Pancreas (tissue), 10 donors: ENCODE results near the gene MARCHF11. TPM values are rescaled to one million over a fixed set of nuclear protein-coding genes. Genes with fewer than 3 reads are reported as not detected.

Source experiments
- ATAC-seq, 4 donors: fragments of 200-7000 bp; cut with Tn5 transposase; one replicate each; pipeline versions ENCODE4 v1.8.0 to v1.9.1; 2020; ENCODE audit warnings: mild to moderate bottlenecking in 4 of 4, moderate library complexity in 4 of 4
- DNase-seq, 6 donors: peaks; one replicate each; pipeline ENCODE4 v3.0.0-alpha.2; 2020
- FAIRE-seq: peaks from 2 replicates; lab custom pipeline; 2012; peaks lifted over from hg19 to GRCh38; lab: Jason Lieb, UNC
- H3K27ac ChIP-seq, 4 donors: fragments of 200-600 bp; sonication (generic); 1 replicate in 3 of 4; 2 replicates in 1 of 4; pipeline versions ENCODE4 v1.5.0 to v1.8.0; 2020
- H3K27me3 ChIP-seq, 4 donors: fragments of 200-600 bp; one replicate each; pipeline ENCODE4 v1.8.0; 2021
- H3K36me3 ChIP-seq, 3 donors: fragments of 200-600 bp; sonication (generic) in 1 of 3; one replicate each; pipeline versions ENCODE4 v1.5.0 to v1.8.0; 2020 to 2021
- H3K4me1 ChIP-seq, 3 donors: fragments of 200-600 bp; one replicate each; pipeline ENCODE4 v1.8.0; 2021
- H3K4me3 ChIP-seq, 4 donors: fragments of 200-600 bp; sonication (generic) in 2 of 4; one replicate each; pipeline versions ENCODE4 v1.5.0 to v1.8.0; 2020 to 2021
- H3K9me3 ChIP-seq, 4 donors: fragments of 200-600 bp; one replicate each; pipeline ENCODE4 v1.8.0; 2021
- CTCF ChIP-seq, 4 donors: fragments of 200-600 bp; sonication (generic) in 3 of 4; IDR thresholded peaks; one replicate each; pipeline versions ENCODE4 v1.5.0 to v1.8.0; 2021; ENCODE audit warnings: antibody characterized with exemption in 4 of 4
- WGBS, 2 donors: extraction: QIAGEN DNeasy Blood & Tissue Kit; methylation state at CpG; one replicate each; pipeline ENCODE4 v1.1.7; 2013; 5-methylcytosine and 5-hydroxymethylcytosine counted together
- intact Hi-C, 3 donors: fragments of 100-400 bp; cut with DNase I; formaldehyde crosslinking; loops; one replicate each; pipeline versions ENCODE4 v1.11.1 to v1.14.2; 2022
- polyA plus RNA-seq, 2 donors: library from polyadenylated mRNA; stranded (reverse); fragments of 200-250 nt; gene quantifications; one replicate each; pipeline ENCODE4 v1.2.3, GENCODE V29; 2013
- total RNA-seq, 6 donors: library from RNA; stranded (reverse); fragmentation: NEBNext Ultra II Directional in 4 of 6; extraction: Animal tissue kit (Norgen Biotek cat#: 25700) in 4 of 6; gene quantifications; one replicate each; pipeline versions ENCODE4 v1.2.1 to v1.2.4, GENCODE V29; 2021 to 2023
- donor health status: healthy with polysubstance abuse.
- donor health status: DM: no; HTN: no; CAD: no; lungs with moderate emphysema.
- donor health status: DM: no; HTN: no; CAD: no.
- donor health status: control.
- donor health status: control.
- donor health status: Bipolar disorder and iron deficiency.
- donor health status: DM: yes; HTN: yes; CAD: no.
- donor health status: DM: no; HTN: no; CAD: no.
- donor health status: DM: no; HTN: no; CAD: no.
- donor health status: DM: yes; HTN: yes; CAD: no.

The MARCHF11 gene
- total and polyA plus RNA-seq, 8 donors, result 0.19 to 2.6 (median 0.47) TPM

- DNase-seq (no peak), FAIRE-seq (no peak), ATAC-seq (no peak)
- intact Hi-C loops, result no loop called here
- Histone ChIP-seq H3K27me3 (no peaks in the 10 kb centered on the region), H3K4me3 (no peak overlapping the region), H3K4me1 (no peaks in the 10 kb centered on the region), H3K9me3 (no peaks in the 10 kb centered on the region), H3K36me3 (no peaks in the 10 kb centered on the region), H3K27ac (no peak overlapping the region)
- WGBS, 2 donors, result 78 to 85% methylated on average over 7 of the region's 7 CpGs
- no peak for TF ChIP-seq CTCF (IDR thresholded peaks at IDR 0.05)
Measured at GRCh38 chr5:16067415-16067814, 112.2 kb downstream of the MARCHF11 start.

- H3K4me3 ChIP-seq, result no peak overlapping the region
- DNase-seq (no peak), ATAC-seq (no peak), FAIRE-seq (no peak)
- H3K36me3 ChIP-seq, result no peaks in the 10 kb centered on the region
- H3K27me3 ChIP-seq, result no peaks in the 10 kb centered on the region
- H3K27ac ChIP-seq, result no peak overlapping the region
- no peak for TF ChIP-seq CTCF (IDR thresholded peaks at IDR 0.05)
- H3K4me1 ChIP-seq, result no peaks in the 10 kb centered on the region
- intact Hi-C loops, result no loop called here
- H3K9me3 ChIP-seq, result no peaks in the 10 kb centered on the region
- WGBS, 2 donors, result 55 to 70% methylated on average over 2 of the region's 2 CpGs
Measured at GRCh38 chr5:16066810-16067209, 112.8 kb downstream of the MARCHF11 start.

- FAIRE-seq (no peak), ATAC-seq (no peak), DNase-seq (no peak)
- no peak for TF ChIP-seq CTCF (IDR thresholded peaks at IDR 0.05)
- Histone ChIP-seq H3K4me3 (no peak overlapping the region), H3K27ac (no peak overlapping the region), H3K27me3 (no peaks in the 10 kb centered on the region), H3K36me3 (no peaks in the 10 kb centered on the region), H3K9me3 (no peaks in the 10 kb centered on the region), H3K4me1 (no peaks in the 10 kb centered on the region)
- 56 to 60% methylated on average over 2 of the region's 2 CpGs for WGBS, 2 donors
- intact Hi-C loops, result no loop called here
Measured at GRCh38 chr5:16066320-16066719, 113.3 kb downstream of the MARCHF11 start.

GRCh38 chr5:16065831-16066230 is 113.8 kb downstream of the MARCHF11 start:
- WGBS, 2 donors, result 57 to 59% methylated on average over 4 of the region's 4 CpGs
- H3K27ac ChIP-seq, result no peak overlapping the region
- ATAC-seq (no peak), FAIRE-seq (no peak), DNase-seq (no peak)
- no peaks in the 10 kb centered on the region for H3K4me1 ChIP-seq
- H3K27me3 ChIP-seq, result no peaks in the 10 kb centered on the region
- intact Hi-C loops, result no loop called here
- no peak overlapping the region for H3K4me3 ChIP-seq
- no peak for TF ChIP-seq CTCF (IDR thresholded peaks at IDR 0.05)
- H3K9me3 ChIP-seq, result no peaks in the 10 kb centered on the region
- no peaks in the 10 kb centered on the region for H3K36me3 ChIP-seq

- no peak overlapping the region for H3K27ac ChIP-seq
- H3K9me3 ChIP-seq, result no peaks in the 10 kb centered on the region
- intact Hi-C loops, result no loop called here
- no peaks in the 10 kb centered on the region for H3K4me1 ChIP-seq
- 67 to 72% methylated on average over 9 of the region's 9 CpGs for WGBS, 2 donors
- H3K4me3 ChIP-seq, result no peak overlapping the region
- H3K27me3 ChIP-seq, result no peaks in the 10 kb centered on the region
- TF ChIP-seq CTCF (IDR thresholded peaks at IDR 0.05), result no peak
- FAIRE-seq, result no peak
- DNase-seq, result no peak
- no peaks in the 10 kb centered on the region for H3K36me3 ChIP-seq
- no peak for ATAC-seq
Measured at GRCh38 chr5:16064135-16064893, 115.3 kb downstream of the MARCHF11 start.
